ENCODE data around the gene CIBAR2.

- TF ChIP-seq POLR2A (IDR thresholded peaks at IDR 0.05; ENCODE audit: extremely low read depth, insufficient read length), result no peak
- TF ChIP-seq, protein P1, sequence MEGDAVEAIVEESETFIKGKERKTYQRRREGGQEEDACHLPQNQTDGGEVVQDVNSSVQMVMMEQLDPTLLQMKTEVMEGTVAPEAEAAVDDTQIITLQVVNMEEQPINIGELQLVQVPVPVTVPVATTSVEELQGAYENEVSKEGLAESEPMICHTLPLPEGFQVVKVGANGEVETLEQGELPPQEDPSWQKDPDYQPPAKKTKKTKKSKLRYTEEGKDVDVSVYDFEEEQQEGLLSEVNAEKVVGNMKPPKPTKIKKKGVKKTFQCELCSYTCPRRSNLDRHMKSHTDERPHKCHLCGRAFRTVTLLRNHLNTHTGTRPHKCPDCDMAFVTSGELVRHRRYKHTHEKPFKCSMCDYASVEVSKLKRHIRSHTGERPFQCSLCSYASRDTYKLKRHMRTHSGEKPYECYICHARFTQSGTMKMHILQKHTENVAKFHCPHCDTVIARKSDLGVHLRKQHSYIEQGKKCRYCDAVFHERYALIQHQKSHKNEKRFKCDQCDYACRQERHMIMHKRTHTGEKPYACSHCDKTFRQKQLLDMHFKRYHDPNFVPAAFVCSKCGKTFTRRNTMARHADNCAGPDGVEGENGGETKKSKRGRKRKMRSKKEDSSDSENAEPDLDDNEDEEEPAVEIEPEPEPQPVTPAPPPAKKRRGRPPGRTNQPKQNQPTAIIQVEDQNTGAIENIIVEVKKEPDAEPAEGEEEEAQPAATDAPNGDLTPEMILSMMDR (IDR thresholded peaks at IDR 0.05; ENCODE audit: low read depth, low read length), result no peak
These were observed 29.8 kb upstream of the CIBAR2 start for GRCh38 chr16:85142129-85142513.

All from NB4 (cell line).